ENCODE measurements around the gene CDSN.
"Not testable (repeated sequence)": the region's sequence is repeated elsewhere in the genome, so short reads cannot be mapped to it uniquely, and the experiment has no call there.

CDSN gene, protein sequence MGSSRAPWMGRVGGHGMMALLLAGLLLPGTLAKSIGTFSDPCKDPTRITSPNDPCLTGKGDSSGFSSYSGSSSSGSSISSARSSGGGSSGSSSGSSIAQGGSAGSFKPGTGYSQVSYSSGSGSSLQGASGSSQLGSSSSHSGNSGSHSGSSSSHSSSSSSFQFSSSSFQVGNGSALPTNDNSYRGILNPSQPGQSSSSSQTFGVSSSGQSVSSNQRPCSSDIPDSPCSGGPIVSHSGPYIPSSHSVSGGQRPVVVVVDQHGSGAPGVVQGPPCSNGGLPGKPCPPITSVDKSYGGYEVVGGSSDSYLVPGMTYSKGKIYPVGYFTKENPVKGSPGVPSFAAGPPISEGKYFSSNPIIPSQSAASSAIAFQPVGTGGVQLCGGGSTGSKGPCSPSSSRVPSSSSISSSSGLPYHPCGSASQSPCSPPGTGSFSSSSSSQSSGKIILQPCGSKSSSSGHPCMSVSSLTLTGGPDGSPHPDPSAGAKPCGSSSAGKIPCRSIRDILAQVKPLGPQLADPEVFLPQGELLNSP

DNA sequence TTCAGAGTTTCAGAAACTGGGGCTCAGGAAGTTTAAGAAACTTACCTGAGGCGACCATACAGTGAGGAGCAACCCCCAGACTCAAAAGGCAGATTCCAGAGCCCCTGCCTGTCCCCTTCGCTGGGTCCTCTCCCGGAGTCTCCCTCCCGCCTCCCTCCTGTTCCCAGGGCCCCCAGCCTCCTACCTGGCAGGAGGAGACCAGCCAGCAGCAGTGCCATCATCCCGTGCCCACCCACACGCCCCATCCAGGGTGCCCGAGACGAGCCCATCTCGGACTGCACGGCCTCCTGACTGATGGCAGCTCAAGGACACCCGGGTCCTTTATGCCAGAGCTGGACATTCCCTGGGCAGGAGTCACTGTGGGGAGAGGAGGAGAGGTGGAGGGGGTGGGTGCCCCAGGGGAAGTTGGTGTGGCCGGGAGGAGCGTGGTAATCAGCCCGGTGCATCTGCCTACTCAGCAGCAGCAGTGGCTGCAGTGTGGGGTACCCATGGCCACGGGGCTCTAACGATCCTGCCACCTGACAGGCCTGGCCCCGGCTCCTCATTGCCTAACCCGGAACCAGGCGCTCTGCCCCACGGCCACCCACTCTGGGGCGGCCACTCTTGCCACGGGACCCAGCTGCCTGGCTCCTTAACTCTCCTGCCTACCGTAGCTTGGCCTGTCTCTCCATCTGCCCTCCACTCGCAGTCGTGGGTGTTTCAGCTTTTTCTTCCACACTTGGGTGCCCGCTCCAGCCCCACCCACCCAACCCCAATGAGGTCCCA lies at the start of gene CDSN:
Gene CDSN (minus strand): TSS at position 296 of the 765 bp plus-strand sequence. CDS start 27 bp downstream, at position 269.
- Histone ChIP-seq H3K27ac (ENCODE audit: low read depth, low read length) (no peak within 1 kb of the TSS), H3K4me3 (ENCODE audit: low read depth in 1 of 5, low read length in 5 of 5) (no peak within 1 kb of the TSS), H3K27me3 (ENCODE audit: control insufficient read depth in 5 of 5, insufficient read depth in 4 of 5, low read length in 5 of 5) (peaks cover 0 to 9% (median 5%) of the 10 kb centered on the region in 5 donors), H3K4me1 (ENCODE audit: control insufficient read depth in 5 of 5, insufficient read depth in 5 of 5, low read length in 5 of 5) (peaks cover 4 to 54% (median 31%) of the 10 kb centered on the region in 5 donors), H3K9ac (ENCODE audit: low read length in 5 of 5) (no peak within 1 kb of the TSS), H3K36me3 (ENCODE audit: control insufficient read depth in 5 of 5, insufficient read depth in 5 of 5, low read length in 5 of 5) (no peaks in the 10 kb centered on the region), H3K9me3 (ENCODE audit: control insufficient read depth in 5 of 5, low read length in 5 of 5) (no peaks in the 10 kb centered on the region)

DNA sequence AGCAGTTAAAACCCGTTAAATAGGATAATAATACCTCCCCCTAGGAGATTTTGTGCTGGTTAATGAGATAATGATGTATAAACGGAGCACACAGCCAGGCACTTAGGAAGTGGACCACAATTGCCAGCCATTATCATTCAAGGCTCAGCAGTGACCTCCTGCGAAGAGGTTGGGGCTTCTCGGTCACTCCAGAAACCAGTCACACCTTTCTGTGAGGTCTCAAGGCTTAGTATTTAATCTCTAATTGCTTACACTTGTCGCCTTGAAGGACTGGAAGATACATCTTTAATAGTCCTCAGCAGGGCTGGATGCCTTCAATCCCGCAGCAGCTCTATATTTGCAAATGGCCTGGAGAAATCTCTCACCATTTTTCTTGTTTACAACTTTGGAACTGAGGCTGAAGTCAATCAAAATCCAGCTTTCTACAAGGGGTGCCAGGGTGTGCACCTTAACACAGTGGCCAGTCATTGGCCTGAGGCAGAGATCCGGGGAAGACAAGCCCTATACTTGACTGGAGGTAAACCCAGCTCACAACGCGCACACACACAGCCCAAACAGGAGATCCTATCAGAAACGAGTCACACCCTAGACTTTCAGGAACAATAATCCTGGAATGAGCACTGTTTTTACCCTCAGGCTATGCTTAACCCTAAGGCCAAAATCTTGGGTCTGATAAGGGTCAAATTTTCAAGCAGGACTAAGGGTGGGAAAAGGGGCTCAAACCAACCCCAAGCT lies 49.0 kb upstream of the CDSN start:
- H3K9ac ChIP-seq (ENCODE audit: low read length in 5 of 5): no peak overlapping the region
- no peaks in the 10 kb centered on the region for H3K36me3 ChIP-seq (ENCODE audit: control insufficient read depth in 5 of 5, insufficient read depth in 5 of 5, low read length in 5 of 5)
- peaks cover 0 to 3% (median 0%) of the 10 kb centered on the region in 5 donors for H3K27me3 ChIP-seq (ENCODE audit: control insufficient read depth in 5 of 5, insufficient read depth in 4 of 5, low read length in 5 of 5)
- no peak overlapping the region for H3K4me3 ChIP-seq (ENCODE audit: low read depth in 1 of 5, low read length in 5 of 5)
- no peaks in the 10 kb centered on the region for H3K4me1 ChIP-seq (ENCODE audit: control insufficient read depth in 5 of 5, insufficient read depth in 5 of 5, low read length in 5 of 5)
- H3K9me3 ChIP-seq (ENCODE audit: control insufficient read depth in 5 of 5, low read length in 5 of 5): no peaks in the 10 kb centered on the region
- H3K27ac ChIP-seq (ENCODE audit: low read depth, low read length): no peak overlapping the region

DNA sequence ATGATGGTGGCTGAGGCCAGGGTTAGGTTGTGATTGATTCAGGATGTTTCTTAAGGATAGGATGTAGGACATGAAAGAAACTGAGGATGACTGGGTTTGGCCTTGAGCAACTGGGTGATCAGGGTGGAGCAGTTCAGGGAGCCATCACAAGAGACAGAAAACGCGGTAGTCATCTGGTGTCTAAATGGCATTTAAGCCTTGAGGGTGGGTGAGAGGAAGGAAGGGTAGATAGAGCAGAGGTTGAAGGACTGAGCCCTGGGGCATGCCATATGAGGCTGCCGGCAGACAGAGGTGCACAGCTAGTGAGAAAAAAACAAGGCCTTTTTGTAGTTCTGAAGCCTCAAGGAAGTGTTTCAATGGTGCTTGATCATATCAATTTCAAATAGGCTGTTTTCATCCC lies 48.4 kb upstream of the CDSN start:
- Histone ChIP-seq H3K27me3 (ENCODE audit: control insufficient read depth in 5 of 5, insufficient read depth in 4 of 5, low read length in 5 of 5) (peaks cover 0 to 3% (median 0%) of the 10 kb centered on the region in 5 donors), H3K9me3 (ENCODE audit: control insufficient read depth in 5 of 5, low read length in 5 of 5) (no peaks in the 10 kb centered on the region), H3K36me3 (ENCODE audit: control insufficient read depth in 5 of 5, insufficient read depth in 5 of 5, low read length in 5 of 5) (no peaks in the 10 kb centered on the region), H3K27ac (ENCODE audit: low read depth, low read length) (no peak overlapping the region), H3K9ac (ENCODE audit: low read length in 5 of 5) (no peak overlapping the region), H3K4me3 (ENCODE audit: low read depth in 1 of 5, low read length in 5 of 5) (no peak overlapping the region), H3K4me1 (ENCODE audit: control insufficient read depth in 5 of 5, insufficient read depth in 5 of 5, low read length in 5 of 5) (no peaks in the 10 kb centered on the region)

DNA sequence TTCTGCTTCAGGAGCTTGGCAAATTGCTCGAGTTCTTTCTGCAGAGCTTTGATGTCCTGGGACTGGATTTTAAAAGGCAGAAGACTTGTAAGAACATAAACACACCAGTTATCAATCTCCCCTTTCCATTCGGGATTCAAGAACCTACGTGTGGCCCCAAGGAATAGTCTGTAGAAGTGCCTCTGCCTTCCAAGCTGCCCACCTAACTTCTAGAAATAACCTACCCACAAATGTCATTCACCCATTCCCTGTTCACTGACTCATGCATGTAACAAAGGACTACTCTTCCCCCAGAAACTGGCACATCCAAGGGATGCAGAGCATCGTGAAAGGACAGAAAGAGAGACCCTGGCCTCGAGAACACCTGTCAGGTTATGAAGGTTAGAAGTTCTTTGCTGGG lies 45.7 kb upstream of the CDSN start:
- no peak overlapping the region for H3K4me3 ChIP-seq (ENCODE audit: low read depth in 1 of 5, low read length in 5 of 5)
- H3K4me1 ChIP-seq (ENCODE audit: control insufficient read depth in 5 of 5, insufficient read depth in 5 of 5, low read length in 5 of 5): no peaks in the 10 kb centered on the region
- H3K27ac ChIP-seq (ENCODE audit: low read depth, low read length): no peak overlapping the region
- no peak overlapping the region for H3K9ac ChIP-seq (ENCODE audit: low read length in 5 of 5)
- no peaks in the 10 kb centered on the region for H3K27me3 ChIP-seq (ENCODE audit: control insufficient read depth in 5 of 5, insufficient read depth in 4 of 5, low read length in 5 of 5)
- no peaks in the 10 kb centered on the region for H3K9me3 ChIP-seq (ENCODE audit: control insufficient read depth in 5 of 5, low read length in 5 of 5)
- H3K36me3 ChIP-seq (ENCODE audit: control insufficient read depth in 5 of 5, insufficient read depth in 5 of 5, low read length in 5 of 5): peaks cover 0 to 14% (median 8%) of the 10 kb centered on the region in 5 donors

DNA sequence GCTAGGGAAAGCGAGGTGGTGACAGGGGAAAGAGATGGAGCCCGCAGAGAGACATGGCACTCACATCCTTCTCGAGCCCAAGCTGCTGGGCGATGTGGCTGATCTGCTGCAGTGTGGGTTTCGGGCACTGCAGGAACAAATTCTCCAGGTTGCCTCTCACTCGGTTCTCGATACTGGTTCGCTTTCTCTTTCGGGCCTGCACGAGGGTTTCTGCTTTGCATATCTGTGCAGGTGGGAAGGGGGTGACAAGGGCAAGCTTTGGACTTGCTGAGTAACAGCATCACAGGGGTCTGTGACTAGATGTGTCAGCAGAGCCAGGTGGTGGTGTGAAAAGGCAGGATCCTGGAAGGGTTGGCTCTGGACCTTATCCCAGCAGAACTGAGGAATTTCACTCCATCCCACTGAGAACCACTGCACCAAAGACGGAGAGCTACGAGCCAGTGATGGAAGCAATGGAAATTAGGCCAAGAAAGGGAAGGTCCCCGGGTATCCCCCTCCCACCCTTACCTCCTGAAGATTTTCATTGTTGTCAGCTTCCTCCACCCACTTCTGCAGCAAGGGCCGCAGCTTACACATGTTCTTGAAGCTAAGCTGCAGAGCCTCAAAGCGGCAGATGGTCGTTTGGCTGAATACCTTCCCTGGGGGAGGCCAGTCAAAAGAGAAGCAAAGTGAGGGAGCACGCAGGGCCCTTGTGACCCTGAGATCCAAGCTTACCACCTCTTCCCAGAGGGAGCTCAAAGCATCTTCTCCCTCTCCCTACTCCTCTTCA lies 45.0 kb upstream of the CDSN start:
- H3K27me3 ChIP-seq (ENCODE audit: control insufficient read depth in 5 of 5, insufficient read depth in 4 of 5, low read length in 5 of 5); H3K4me1 ChIP-seq (ENCODE audit: control insufficient read depth in 5 of 5, insufficient read depth in 5 of 5, low read length in 5 of 5); H3K27ac ChIP-seq (ENCODE audit: low read depth, low read length); H3K4me3 ChIP-seq (ENCODE audit: low read depth in 1 of 5, low read length in 5 of 5); H3K9ac ChIP-seq (ENCODE audit: low read length in 5 of 5); H3K9me3 ChIP-seq (ENCODE audit: control insufficient read depth in 5 of 5, low read length in 5 of 5): not testable (repeated sequence)
- peaks cover 0 to 14% (median 8%) of the 10 kb centered on the region in 5 donors for H3K36me3 ChIP-seq (ENCODE audit: control insufficient read depth in 5 of 5, insufficient read depth in 5 of 5, low read length in 5 of 5)

DNA sequence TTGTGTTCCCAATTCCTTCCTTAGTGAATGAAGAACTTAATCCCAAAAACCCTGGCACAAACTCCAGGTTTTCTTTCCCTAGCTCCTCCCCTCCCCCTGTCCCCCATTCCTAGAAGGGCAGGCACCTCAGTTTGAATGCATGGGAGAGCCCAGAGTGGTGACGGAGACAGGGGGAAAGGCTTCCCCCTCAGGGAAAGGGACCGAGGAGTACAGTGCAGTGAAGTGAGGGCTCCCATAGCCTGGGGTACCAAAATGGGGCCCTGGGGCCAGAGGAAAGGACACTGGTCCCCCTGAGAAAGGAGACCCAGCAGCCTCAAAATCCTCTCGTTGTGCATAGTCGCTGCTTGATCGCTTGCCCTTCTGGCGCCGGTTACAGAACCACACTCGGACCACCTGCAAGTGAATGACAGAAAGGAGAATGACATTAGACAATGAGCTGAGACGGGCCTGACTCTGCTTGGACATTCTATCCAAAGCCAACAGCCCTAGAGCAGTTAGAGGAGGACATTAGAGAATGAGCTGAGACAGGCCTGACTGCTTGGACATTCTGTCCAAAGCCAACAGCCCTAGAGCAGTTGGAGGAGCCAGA lies 44.3 kb upstream of the CDSN start:
- H3K9ac ChIP-seq (ENCODE audit: low read length in 5 of 5); H3K27me3 ChIP-seq (ENCODE audit: control insufficient read depth in 5 of 5, insufficient read depth in 4 of 5, low read length in 5 of 5); H3K9me3 ChIP-seq (ENCODE audit: control insufficient read depth in 5 of 5, low read length in 5 of 5); H3K4me3 ChIP-seq (ENCODE audit: low read depth in 1 of 5, low read length in 5 of 5); H3K4me1 ChIP-seq (ENCODE audit: control insufficient read depth in 5 of 5, insufficient read depth in 5 of 5, low read length in 5 of 5); H3K27ac ChIP-seq (ENCODE audit: low read depth, low read length): not testable (repeated sequence)
- H3K36me3 ChIP-seq (ENCODE audit: control insufficient read depth in 5 of 5, insufficient read depth in 5 of 5, low read length in 5 of 5): peaks cover 0 to 14% (median 8%) of the 10 kb centered on the region in 5 donors

DNA sequence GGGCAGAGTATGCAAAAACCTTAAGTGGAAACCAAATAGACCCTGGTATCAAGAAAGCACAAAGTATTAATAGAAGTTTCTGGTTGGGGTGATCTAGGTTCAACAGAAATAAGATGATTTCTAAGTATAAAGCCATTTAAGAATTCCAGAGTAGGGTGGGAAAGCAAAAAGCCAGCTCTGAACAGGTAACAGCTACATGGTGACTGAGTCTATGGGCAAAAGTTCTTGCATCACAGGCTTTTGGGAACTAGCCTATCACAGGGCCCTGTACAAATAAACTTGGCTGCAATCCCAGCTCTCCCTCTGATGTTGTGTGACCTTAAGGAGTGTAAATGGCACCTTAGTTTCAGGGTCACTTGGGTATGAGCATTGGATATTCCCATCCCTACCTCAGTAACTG lies 43.7 kb upstream of the CDSN start:
- Histone ChIP-seq H3K27ac (ENCODE audit: low read depth, low read length) (no peak overlapping the region), H3K9me3 (ENCODE audit: control insufficient read depth in 5 of 5, low read length in 5 of 5) (no peaks in the 10 kb centered on the region), H3K4me3 (ENCODE audit: low read depth in 1 of 5, low read length in 5 of 5) (no peak overlapping the region), H3K4me1 (ENCODE audit: control insufficient read depth in 5 of 5, insufficient read depth in 5 of 5, low read length in 5 of 5) (peaks cover 5 to 9% (median 7%) of the 10 kb centered on the region in 5 donors), H3K27me3 (ENCODE audit: control insufficient read depth in 5 of 5, insufficient read depth in 4 of 5, low read length in 5 of 5) (peaks cover 0 to 5% (median 0%) of the 10 kb centered on the region in 5 donors), H3K36me3 (ENCODE audit: control insufficient read depth in 5 of 5, insufficient read depth in 5 of 5, low read length in 5 of 5) (peaks cover 0 to 14% (median 8%) of the 10 kb centered on the region in 5 donors), H3K9ac (ENCODE audit: low read length in 5 of 5) (no peak overlapping the region)

DNA sequence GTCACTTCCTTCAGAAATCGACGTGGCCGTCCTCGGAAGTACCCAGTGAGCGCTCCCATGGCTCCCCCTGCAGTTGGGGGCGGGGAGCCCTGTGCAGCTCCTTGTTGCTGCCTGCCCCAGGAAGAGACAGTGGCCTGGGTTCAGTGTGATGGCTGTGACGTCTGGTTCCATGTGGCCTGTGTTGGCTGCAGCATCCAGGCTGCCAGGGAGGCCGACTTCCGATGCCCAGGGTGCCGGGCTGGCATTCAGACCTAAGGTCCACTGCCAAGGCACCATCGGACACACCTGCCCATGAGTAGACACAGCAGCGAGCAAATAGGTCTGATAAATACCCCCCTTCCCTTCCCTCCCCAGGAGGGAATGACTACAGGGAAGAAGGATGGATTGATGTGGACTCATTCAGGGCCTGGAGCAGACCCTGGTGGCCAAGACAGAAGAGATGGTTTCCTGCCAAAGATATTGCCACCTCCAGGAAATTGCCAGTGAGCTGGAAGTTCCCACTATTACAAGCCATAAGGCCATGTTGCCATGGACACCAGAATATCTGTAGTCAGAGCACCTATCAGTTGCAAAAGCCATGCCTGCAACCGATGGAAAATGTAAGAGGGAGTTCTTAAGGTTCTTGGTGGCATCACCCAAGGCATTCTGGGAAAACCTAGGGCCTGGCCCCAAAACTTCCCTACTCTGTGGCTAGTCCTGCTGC lies 42.4 kb upstream of the CDSN start:
- peaks cover 0 to 14% (median 8%) of the 10 kb centered on the region in 5 donors for H3K36me3 ChIP-seq (ENCODE audit: control insufficient read depth in 5 of 5, insufficient read depth in 5 of 5, low read length in 5 of 5)
- H3K4me1 ChIP-seq (ENCODE audit: control insufficient read depth in 5 of 5, insufficient read depth in 5 of 5, low read length in 5 of 5): peaks cover 5 to 14% (median 11%) of the 10 kb centered on the region in 5 donors
- H3K27me3 ChIP-seq (ENCODE audit: control insufficient read depth in 5 of 5, insufficient read depth in 4 of 5, low read length in 5 of 5): peaks cover 0 to 5% (median 0%) of the 10 kb centered on the region in 5 donors
- no peaks in the 10 kb centered on the region for H3K9me3 ChIP-seq (ENCODE audit: control insufficient read depth in 5 of 5, low read length in 5 of 5)
- no peak overlapping the region for H3K9ac ChIP-seq (ENCODE audit: low read length in 5 of 5)
- no peak overlapping the region for H3K4me3 ChIP-seq (ENCODE audit: low read depth in 1 of 5, low read length in 5 of 5)
- H3K27ac ChIP-seq (ENCODE audit: low read depth, low read length): no peak overlapping the region

Measured in subcutaneous abdominal adipose tissue (tissue), 5 donors.